Activated CD4-positive, alpha-beta T cell treated with anti-CD3 and anti-CD28 coated beads, Interleukin-2, Interleukin-4, amounts not matched to agents 100 ng/mL and 50 ng/mL, durations not matched to agents 16 hours and 8 hours (primary cell): ENCODE data around the gene APOE.
"Not testable (repeated sequence)": the region's sequence is repeated elsewhere in the genome, so short reads cannot be mapped to it uniquely, and the experiment has no call there.

Experiments
- DNase-seq: peaks from one replicate; pipeline ENCODE4 v3.0.0-alpha.2; 2020; ENCODE audit warnings: low spot score

APOE gene

GRCh38 chr19:44911896-44912295, 6.3 kb downstream of the APOE start:
- not testable (repeated sequence) for DNase-seq

DNA sequence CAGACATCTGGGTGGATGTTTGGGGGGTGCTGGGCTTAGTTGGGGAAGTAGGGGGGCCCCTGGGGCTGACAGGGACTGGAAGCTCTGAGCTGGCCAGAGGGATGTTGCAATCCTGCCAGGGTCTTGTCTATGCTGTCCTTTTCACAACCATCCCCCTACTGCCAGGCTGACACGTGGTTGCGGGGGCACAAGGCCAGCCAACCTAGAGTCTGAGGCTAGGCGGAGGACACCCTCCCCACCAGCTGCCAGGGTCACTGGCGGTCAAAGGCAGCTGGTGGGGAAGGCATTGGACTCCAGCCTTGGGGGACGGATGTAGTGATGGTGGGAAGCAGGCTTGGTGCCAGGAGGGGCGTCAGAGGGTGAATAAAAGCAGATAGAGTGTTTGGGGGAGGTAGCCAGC, 7.3 kb downstream of the APOE start:
- no peak for DNase-seq

DNA sequence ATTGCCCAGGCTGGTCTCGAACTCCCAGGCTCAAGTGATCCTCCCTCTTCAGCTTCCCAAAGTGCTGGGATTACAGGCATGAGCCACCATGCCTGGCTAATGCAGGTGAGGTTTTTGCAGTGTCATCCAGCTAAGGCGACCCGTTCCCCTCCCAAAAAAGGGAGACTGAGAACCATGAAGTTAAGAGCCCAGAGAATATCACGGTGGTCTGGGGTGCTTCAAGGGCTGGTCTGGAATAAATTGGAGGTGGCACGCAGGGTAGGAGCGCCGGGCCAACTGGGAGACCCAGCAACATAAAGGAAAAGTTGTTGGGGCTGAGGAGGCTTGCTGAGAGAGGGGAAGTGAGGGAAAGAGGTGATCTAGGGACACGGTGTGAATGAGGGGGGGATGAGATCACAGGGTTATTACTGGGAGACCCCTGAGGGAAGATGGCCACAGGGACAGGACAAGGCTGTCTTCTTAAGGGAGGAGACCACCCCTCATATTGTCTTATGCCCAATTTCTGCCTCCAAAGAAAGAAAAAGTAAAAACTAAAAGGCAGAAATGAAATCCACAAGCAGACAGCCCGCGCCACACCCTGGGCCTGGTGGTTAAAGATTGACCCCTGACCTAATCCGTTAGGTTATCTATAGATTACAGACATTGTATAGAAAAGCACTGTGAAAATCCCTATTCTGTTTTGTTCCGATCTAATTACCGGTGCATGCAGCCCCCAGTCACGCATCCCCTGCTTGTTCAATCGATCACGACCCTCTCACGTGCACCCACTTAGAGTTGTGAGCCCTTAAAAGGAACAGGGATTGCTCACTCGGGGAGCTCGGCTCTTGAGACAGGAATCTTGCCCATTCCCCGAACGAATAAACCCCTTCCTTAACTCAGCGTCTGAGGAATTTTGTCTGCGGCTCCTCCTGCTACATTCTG, 8.2 kb downstream of the APOE start:
- not testable (repeated sequence) for DNase-seq

- DNase-seq, result peak; percentile 87
Measured at GRCh38 chr19:44914433-44915206, 9.0 kb downstream of the APOE start, which contains the start of gene APOC1. TSS of gene APOC1 (plus strand) at chr19:44914608. CDS start at chr19:44914892, 284 bp downstream.

DNA sequence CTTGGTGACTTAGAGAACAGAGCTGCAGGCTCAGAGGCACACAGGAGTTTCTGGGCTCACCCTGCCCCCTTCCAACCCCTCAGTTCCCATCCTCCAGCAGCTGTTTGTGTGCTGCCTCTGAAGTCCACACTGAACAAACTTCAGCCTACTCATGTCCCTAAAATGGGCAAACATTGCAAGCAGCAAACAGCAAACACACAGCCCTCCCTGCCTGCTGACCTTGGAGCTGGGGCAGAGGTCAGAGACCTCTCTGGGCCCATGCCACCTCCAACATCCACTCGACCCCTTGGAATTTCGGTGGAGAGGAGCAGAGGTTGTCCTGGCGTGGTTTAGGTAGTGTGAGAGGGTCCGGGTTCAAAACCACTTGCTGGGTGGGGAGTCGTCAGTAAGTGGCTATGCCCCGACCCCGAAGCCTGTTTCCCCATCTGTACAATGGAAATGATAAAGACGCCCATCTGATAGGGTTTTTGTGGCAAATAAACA, 18.7 kb downstream of the APOE start:
- DNase-seq, result no peak

DNA sequence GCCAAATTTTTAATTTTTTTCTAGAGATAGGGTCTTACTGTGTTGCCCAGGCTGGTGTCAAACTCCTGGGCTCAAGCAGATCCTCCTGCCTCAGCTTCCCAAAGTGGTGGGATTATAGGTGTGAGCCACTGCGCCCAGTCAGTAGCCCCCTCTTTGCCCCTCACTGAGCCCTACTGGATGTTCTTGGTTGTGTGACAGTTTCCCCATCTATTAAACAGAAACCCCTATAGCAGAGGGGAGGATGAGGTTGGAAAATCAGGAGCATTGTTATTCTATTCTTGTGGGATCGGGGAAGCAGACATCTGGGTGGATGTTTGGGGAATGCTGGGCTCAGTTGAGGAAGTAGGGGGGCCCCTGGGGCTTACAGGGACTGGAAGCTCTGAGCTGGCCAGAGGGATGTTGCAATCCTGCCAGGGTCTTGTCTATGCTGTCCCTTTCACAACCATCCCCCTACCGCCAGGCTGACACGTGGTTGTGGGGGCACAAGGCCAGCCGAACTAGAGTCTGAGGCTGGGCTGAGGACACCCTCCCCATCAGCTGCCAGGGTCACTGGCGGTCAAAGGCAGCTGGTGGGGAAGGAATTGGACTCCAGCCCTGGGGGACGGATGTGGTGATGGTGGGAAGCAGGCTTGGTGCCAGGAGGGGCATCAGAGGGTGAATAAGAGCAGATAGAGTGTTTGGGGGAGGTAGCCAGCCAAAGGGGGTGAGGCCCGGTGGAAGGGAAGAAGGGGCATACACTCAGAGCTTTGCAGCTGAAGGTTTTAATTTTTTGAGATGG, 19.7 kb downstream of the APOE start:
- no peak for DNase-seq

- DNase-seq, result not testable (repeated sequence)
Measured at GRCh38 chr19:44926245-44927077, 20.9 kb downstream of the APOE start.

GRCh38 chr19:44927746-44928145, 22.1 kb downstream of the APOE start:
- DNase-seq, result no peak

DNA sequence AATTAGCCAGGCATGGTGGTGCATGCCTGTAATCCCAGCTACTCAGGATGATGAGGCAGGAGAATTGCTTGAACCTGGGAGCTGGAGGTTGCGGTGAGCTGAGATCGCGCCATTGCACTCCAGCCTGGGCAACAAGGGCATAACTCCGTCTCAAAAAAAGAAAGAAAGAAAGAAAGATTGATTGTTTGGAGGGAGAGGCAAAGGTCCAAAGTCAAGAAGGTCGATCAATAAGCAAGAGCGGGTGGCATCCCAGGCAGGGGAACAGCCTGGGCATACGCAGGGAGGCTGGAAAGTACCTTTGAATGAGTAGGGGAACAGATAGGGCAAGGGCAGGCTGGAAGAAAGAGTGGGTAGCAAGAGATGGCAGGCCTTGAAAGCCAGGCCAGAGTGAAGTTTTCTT, 24.5 kb downstream of the APOE start:
- DNase-seq, result no peak

GRCh38 chr19:44931541-44931940, 25.9 kb downstream of the APOE start:
- no peak for DNase-seq

GRCh38 chr19:44939668-44940067, 34.1 kb downstream of the APOE start:
- DNase-seq, result no peak

DNA sequence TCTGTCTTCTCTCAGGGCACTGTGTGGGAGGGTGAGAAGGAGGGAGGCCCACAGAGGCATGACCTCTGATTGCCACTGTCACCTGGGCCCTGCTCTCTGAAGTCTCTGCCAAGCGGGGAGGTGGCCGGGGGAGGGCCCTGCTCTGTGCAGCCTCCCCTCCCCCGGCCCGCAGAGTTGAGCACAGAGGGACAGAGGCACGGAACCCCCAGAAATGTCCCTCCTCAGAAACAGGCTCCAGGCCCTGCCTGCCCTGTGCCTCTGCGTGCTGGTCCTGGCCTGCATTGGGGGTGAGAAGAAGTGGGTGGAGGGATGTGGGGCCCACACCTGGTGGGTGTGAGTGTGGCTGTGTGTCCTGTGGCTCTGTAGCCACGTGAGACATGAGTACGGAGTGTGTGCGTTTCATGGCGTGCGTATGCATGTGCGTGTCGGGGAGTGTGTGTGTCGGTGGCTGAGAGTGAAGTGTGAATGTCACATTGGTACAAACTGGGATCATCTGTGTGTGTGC, 36.5 kb downstream of the APOE start, which contains the start of gene APOC4:
APOC4 (plus strand) TSS at position 171 of the 505 bp plus-strand sequence; CDS start at position 212, 41 bp downstream.
- DNase-seq, result no peak

- no peak for DNase-seq
Measured at GRCh38 chr19:44943801-44944249, 38.2 kb downstream of the APOE start.

GRCh38 chr19:44947041-44947581, 41.5 kb downstream of the APOE start:
- DNase-seq, result no peak

- DNase-seq, result no peak
Measured at GRCh38 chr19:44948237-44948636, 42.6 kb downstream of the APOE start.

DNA sequence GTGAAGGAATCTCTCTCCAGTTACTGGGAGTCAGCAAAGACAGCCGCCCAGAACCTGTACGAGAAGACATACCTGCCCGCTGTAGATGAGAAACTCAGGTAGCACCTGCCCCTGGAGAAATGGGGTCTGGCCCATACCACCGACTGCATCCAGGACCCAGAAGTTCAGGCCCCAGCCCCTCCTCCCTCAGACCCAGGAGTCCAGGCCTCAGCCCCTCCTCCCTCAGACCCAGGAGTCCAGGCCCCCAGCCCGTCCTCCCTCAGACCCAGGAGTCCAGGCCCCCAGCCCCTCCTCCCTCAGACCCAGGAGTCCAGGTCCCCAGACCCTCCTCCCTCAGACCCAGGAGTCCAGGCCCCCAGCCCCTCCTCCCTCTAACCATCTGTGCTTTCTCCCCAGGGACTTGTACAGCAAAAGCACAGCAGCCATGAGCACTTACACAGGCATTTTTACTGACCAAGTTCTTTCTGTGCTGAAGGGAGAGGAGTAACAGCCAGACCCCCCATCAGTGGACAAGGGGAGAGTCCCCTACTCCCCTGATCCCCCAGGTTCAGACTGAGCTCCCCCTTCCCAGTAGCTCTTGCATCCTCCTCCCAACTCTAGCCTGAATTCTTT, 43.3 kb downstream of the APOE start:
- DNase-seq, result no peak

- no peak for DNase-seq
Measured at GRCh38 chr19:44949550-44949949, 44.0 kb downstream of the APOE start.

GRCh38 chr19:44951179-44952159, 45.9 kb downstream of the APOE start:
- DNase-seq, result peak; percentile 80

DNA sequence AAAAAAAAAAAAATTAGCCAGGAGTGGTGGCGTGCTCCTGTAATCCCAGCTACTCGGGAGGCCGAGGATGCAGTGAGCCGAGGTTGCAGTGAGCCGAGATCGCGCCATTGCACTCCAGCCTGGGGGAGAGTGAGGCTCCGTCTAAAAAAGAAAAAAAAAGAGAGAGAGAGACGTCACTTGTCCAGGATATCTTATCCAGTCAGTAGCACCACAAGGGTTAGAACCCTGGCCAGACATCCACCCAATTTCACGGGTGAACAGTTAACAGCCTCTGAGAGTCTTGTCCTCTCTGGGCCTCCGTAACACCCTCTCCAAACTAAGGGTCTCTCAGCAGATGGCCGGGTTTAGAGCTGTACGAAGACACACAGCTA, 48.7 kb downstream of the APOE start:
- DNase-seq, result no peak
